Cortex of kidney (tissue), 1 donor: ENCODE data around the gene WNT10A.

Experiments
- DNase-seq: peaks from one replicate; lab custom pipeline; 2025; lab: John Stamatoyannopoulos, UW

Gene WNT10A

DNA sequence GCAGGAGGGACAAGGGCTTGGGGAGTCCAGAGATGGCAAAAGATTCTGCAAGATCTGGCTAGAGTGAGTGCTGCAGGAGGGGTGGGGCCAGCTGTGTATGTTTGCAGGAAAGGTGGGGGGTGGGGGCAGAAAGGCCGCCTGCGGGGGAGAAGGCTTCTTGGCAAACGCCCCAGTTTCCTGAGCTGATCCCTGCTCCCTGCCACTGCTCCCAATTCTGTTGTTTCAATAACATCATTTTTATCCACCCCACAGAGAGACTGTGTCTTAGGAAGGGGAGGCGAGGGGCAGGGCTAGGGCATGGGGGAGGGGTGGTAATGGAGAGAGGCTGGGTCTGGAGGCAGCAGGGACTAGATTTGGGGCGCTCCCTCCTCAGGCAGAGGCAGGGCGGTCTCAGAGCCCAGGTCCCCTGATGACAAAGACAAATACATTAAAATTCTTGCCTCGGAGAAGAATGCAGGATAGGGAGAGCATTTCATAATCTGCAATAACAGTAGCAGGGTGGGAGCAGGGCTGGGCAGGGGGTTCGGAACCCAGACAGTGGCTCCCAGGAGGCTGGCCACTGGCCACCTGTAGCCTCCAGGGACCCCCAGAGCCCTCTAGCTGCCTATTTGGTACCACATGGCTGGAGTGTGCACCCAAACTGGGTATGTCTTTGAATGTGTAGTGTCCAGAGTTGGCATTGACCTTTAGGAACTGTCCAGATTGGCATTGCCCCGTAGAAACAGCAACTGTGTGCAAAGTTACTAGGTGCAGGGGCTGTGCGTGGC, 23.1 kb upstream of the WNT10A start:
- DNase-seq: no peak

DNA sequence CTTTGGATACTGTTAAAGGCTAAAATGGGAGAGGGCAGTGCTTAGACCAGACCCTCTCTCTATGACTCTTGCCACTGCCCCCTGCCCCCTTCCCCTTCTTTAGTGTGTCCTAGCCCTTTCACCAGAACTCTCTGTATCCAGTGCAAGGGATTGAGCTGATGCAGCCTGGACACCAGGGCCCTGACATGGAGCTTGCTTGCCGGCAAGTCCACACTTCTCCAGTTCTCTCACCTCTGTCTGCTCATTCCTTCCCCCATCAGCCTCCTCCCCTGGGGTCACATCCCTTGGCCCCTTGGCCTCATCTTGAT, 22.6 kb upstream of the WNT10A start:
- no peak for DNase-seq

DNA sequence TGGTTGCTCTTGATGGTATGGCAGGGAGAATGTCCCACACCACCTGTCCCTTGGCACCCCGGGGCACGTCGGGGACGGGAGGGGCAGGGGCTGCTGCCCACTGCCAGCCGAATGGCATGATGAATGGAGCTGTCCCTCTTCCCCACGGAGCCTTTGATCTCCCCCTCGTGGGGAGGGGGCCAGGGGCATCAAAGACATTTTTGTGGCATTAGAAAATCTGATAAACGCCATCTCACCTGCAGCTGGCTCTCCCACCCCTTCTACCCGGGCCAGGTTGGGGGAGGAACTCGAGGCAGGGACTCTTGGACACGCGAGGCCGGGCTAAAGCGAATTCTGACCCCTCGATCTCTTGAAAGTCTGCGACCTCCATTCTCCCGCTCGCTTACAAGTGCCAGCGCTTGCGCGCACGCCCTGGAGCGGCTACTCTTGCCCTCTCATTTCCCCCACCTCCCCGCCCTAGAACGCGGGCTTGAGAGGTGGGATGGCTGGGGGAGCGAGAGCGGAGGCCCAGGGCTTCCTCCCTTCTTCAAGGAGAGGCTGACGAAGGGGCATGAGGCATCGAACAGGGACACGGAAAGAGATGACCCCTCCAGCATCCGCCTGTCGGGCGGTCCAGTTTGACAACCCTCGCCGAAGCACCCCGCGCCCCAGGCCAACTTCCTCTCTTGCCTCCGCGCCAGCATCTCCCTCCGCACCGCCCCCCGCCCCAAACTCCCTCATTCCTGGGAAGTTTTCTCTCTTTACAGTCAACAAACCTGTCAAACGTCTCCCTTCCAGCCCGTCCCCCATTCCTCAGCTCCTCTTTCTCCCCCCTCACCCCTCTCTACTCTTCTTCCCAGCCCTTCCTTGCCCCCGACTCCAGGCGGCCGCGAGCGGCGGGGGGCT, 21.7 kb upstream of the WNT10A start:
- DNase-seq: no peak

DNA sequence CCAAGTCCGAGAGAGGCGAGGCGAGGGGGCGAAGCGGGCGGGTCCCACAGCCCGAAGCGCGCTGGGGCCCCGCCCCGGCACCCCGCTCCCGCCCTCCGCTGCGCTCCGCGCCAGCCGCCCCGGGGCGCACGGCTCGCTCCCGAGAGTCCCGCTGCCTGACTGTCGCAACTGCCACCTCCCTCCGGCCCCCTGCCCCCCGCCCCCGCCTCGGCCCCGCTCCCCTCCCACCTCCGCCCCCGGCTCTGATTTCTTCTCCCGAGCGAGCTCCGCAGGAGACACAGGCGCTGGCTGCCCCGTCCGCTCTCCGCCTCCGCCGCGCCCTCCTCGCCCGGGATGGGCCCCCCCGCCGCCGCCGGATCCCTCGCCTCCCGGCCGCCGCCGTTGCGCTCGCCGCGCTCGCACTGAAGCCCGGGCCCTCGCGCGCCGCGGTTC, 21.1 kb upstream of the WNT10A start, which contains the start of gene WNT6:
WNT6 (plus strand) TSS at position 250 of the 432 bp plus-strand sequence. CDS start 233 bp downstream, outside the sequence.
- no peak for DNase-seq

DNA sequence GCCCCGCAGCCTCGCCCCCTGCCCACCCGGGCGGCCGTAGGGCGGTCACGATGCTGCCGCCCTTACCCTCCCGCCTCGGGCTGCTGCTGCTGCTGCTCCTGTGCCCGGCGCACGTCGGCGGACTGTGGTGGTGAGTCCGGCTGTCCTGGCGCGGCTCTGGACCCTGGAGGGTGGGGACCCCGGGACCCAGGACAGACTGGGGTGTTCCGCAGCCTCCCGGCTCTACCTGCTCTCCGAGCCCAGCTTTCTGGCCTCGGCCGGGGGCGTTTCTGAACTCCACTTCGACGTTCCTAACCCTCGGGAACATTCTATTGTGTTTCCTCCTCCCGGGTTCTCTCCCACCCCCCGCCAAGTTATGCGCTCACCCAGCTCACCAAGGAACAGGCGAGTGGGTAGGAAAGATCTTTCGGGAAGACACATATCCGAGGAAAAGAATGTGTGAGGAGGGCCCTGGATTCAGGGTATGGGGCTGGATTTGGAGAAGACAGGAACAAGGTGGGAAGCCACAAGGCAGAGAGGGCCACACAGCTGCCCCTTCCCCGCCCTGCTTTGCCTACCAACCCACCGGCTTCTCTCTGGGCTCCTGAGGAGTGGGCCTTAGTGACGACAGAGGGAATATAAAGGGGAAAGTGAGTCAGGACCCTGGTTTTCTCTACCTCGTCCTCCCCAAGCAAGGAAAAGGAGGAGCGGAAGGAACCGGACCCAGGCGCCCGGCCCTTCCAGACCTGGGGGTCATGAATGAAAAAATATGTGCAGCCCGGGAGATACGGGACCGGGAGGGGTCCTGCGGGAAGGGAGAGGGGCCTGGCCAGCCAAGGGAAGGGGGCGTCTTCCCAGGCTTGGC, 20.4 kb upstream of the WNT10A start:
- DNase-seq: no peak

DNA sequence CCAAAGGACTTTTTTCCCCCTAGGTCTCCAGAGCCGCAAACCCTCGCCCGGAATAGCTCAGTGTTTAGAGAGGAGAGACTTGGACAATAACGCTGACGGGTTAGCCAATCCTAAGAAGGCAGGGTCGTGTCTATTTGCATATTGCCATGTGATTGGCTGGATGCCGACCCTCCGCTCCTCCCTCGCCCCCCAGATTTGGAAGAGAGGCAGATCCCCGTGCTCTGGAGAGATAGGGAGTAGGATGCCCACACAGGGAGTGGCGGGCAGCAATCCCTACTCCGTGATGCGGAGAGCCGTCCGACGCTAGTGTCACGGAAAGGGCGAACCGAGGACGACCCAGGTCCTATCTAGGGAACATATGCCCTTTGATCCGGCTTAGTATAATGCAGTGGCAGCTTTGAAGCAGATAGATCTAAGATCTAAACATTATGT, 19.7 kb upstream of the WNT10A start:
- DNase-seq: no peak

DNA sequence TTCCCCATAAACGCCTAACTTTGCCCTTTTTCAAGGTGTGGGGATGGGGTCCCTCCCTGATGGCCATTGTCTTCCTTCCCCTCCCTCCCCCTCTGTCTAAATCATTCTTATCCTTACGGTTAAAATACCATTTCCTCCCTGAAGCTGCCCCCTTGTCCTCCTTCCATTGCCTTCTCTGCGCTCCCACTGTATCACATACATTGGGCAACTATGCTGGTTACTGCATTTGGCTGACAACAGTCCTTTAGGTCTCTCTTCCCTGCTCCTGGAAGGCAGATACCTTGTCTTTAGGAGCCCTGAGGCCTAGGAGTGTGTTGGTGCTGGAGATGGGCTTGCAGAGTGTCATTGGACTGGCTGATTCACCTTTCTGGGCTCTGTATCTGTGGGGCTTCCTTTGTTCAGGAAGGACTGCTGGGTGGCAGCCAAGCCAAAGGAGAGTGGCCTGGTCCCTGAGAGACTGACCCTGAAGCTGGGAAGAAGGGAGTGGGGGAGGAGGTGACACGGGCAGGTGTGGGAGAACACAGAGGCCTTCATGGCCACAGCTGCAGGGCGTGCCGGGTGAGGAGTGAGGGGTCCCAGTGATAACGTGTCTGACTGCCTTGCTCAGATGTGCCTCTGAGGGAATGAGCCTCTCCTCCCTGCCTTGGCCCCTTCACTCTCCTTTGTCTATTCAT, 18.9 kb upstream of the WNT10A start:
- no peak for DNase-seq

DNA sequence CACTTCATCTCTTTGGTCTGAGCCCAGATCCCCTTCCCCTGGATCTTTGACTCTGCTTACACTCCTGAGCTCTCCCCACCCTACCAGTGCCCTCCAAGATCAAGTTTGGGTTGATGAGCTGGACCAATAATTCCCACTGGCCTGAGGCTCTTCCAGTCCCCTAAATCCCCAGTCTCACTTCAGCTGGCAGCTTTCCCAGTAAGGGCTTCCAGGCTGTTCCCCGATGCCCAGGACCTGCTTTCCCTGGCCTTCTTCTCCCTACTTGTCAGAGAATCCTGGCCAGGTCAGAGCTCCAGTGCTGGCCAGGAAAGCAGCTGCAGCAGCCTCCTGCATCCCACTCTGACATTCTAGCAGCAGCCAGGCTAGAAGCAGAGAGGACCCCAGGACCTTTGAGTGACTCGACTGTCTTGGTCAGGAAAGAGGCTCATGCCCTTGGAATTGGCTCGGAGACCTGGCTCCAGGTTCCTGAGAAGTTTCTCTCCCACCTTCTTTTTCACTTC, 17.6 kb upstream of the WNT10A start:
- DNase-seq: no peak

DNA sequence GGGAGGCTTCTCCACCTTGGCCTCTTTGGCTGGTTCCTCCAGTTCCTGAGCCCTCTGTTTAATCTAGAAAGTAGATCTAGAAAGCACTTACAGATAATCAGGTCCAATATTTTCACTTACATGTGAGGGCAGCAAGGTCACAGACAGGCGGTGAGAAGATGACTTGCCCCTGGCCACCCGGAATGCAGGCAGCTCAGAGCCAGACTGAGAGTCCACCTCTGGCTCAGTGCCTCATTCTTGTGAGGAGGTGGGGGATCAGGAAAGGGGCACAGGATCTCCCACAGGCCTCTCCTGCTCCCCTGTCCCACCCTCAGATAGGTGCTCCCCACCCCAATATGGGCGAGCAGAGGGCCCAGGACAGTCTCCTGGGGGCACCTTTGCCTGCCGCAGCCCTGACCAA, 15.3 kb upstream of the WNT10A start:
- DNase-seq: no peak

DNA sequence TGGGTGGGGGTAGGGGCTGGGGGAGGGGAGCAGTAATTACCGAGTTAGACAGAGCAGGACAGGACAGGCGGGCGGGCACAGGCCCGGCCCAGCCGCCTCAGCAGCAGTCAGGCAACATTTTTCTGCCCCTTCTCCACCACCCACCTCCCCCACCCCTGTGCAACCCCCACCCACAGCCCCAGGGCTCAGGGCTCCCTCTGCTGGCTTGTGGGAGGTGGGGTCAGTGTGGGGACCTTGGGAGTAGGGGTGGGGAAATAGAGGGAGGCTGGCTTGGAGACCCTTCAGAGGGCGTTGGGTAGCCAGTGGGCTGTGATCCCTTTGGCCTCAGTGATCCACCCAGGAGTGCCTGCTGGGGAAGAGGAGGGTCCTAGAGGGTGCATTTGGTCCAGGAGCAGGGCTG, 14.7 kb upstream of the WNT10A start:
- no peak for DNase-seq

DNA sequence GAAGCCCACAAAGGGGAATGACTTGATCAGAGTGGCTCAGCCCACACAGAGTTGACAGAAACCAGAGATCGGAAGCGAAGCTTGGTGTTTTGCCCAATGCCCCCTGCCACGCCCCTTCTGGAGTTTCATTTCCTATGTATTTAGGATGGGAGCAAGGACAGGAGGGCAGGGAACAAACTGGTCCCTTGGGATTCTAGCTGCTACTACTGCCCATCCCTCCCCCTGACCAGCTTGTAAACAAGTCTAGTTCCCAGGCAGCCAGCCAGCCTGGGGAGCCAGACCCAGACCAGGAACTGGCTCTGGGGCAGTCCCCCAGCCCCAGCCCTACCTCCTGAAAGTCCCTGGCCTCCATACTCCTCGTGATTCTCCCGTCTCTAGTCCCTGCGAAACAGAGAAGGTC, 12.8 kb upstream of the WNT10A start:
- DNase-seq: no peak

DNA sequence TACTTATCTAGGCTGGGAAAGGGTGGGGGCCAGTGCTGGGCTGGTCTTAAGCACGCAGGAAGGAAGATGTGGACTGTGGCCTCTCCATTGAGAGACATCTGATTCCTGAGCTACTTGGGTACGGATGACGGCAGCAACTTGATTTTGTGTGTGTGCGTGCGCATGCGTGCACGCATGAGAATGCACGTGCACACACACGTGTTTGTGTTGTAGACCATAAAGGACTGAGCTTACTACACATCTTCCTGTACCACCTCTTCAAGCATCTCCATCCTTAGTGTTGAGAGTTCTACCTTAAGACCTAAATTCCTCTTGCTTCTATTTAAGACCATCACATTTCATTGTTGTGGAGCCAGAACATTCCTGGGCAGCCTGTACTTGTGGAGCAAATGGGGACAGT, 11.6 kb upstream of the WNT10A start:
- no peak for DNase-seq

DNA sequence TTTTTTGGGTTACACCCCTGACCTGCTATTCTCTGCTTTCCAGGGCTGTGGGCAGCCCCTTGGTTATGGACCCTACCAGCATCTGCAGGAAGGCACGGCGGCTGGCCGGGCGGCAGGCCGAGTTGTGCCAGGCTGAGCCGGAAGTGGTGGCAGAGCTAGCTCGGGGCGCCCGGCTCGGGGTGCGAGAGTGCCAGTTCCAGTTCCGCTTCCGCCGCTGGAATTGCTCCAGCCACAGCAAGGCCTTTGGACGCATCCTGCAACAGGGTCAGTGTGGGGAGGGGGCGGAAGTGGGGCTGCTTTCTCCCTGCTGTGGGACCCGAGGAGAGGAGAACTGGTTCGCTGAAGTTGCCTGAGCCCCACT, 9.7 kb upstream of the WNT10A start:
- no peak for DNase-seq

DNA sequence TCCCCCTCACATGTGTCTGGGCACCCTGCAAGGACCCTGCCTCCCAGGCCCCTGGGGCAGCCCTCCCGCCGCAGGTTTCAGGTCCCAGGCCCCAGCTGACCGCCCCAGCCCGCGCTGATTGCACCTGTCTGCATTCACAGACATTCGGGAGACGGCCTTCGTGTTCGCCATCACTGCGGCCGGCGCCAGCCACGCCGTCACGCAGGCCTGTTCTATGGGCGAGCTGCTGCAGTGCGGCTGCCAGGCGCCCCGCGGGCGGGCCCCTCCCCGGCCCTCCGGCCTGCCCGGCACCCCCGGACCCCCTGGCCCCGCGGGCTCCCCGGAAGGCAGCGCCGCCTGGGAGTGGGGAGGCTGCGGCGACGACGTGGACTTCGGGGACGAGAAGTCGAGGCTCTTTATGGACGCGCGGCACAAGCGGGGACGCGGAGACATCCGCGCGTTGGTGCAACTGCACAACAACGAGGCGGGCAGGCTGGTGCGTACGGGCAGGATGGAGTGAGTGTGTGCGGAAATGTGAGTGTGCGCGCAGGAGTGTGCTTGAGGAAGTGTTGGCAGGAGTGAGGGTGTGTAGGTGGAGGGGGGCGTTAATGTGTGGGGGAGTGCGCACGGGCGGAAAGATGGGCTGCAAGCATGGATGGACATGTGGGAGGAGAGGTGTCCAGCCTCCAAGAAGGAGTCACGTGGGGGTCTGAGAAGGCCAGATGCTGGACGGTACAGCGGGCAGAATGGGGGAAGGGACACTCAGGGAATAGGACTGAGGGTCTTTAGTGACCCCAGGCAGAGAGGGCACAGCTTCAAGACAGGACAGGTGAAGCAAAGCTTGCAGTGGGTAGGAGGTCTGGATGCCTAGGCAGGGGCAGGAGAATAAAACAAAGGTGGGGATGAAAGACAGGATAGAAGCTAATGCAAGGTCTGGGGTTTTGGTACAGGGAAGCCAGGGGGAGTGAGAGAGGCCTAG, 9.0 kb upstream of the WNT10A start:
- no peak for DNase-seq

DNA sequence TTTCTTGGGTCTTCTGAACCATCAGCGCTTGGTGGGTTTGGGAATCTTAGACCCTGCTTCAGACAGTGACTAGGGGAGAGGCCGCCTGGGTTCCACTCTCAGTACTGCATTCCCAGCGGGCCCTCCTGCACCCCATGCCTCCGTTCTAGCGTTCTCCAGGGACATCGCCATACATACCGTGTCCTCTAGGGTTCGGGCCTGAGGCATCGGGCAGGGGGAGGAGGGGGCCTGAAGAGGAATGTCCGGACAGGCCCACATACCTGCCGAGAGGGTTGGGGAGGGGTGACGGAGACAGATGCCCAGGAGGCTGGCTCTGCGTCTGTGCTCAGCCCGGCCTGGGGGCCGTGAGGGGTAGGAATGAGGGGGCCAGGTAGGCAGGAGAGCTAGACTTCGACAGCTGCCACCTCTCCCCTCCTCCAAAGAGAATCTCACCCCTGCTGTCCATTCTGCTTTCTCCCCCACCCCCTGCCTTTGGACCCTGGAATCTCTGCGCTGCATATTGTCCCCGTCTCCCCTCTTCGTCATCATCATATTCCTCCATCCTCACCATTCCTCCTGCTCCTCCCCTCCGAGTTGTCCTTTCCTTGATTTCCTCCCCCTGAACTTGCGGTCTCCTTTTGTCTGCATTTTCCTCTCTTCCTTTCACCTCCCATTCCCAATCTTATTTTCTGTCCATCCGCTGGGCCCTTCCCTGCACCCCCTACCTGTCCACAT, 7.8 kb upstream of the WNT10A start:
- no peak for DNase-seq

DNA sequence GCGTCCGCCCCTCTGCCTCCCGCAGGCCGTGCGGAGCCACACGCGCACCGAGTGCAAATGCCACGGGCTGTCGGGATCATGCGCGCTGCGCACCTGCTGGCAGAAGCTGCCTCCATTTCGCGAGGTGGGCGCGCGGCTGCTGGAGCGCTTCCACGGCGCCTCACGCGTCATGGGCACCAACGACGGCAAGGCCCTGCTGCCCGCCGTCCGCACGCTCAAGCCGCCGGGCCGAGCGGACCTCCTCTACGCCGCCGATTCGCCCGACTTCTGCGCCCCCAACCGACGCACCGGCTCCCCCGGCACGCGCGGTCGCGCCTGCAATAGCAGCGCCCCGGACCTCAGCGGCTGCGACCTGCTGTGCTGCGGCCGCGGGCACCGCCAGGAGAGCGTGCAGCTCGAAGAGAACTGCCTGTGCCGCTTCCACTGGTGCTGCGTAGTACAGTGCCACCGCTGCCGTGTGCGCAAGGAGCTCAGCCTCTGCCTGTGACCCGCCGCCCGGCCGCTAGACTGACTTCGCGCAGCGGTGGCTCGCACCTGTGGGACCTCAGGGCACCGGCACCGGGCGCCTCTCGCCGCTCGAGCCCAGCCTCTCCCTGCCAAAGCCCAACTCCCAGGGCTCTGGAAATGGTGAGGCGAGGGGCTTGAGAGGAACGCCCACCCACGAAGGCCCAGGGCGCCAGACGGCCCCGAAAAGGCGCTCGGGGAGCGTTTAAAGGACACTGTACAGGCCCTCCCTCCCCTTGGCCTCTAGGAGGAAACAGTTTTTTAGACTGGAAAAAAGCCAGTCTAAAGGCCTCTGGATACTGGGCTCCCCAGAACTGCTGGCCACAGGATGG, 7.1 kb upstream of the WNT10A start:
- no peak for DNase-seq

DNA sequence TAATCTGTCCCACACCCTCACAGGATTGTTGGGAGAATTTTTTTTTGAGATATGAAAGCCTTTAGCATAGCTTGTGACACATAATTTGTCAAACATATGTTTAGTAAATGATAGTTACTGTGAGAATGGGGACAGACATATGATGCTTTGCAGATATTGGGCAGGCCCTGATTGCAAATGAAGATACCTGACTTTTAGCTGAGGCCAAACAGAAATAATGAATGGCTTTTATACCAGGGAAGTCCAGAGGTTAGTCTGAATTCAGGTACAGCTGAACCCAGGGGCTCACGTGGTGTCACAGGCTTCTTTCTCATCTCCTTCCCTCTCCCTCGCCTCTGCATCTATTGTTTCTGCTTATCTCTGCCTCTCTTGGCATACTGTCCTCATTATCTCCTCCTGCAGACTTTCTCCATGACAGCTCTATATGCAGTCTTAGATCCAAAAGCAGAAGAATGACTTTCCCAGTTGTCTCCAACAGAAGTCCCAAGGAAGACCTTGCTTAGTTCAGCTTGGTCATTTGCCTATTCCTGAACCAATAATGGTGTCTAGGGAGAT, 4.9 kb upstream of the WNT10A start:
- no peak for DNase-seq

DNA sequence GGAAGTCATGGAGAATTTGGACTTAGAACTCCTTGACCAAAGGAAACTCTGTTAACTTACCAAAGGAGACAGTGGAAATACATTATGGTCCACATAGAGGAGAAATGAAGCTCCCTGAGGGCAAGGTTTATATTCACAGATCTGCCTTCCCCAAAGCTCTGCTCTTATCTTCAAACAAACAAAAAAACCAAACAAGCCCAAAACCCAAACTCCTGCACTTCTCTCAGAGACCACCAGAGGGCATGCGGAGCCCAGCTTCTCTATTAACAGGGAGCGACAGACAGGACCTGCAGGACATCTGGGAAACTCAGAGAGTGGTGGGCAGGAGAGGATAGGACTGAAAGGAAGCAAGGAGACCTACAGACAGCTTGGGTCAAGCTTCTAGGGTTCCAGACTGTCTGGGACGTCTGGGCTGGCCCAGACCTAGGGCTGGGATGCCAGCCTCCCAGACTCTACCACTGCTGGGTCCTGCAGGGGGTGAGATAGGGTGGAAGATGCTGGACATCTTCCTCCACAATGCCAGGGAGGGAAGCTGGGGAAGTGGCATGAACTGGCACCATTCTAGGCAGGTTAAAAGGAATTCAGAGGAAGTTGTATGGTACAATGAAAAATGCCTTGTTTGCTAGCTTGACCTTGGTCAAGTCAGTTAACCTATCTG, 4.0 kb upstream of the WNT10A start:
- DNase-seq: no peak
